MCF 10A (cell line): Measurements from ENCODE around the gene IRAK3. TPM values are rescaled to one million over a fixed set of nuclear protein-coding genes. Genes with fewer than 3 reads are reported as not detected.
A peak's percentile ranks its signal among the peaks of the same experiment; 100 is the strongest.
"Not testable (repeated sequence)": the region's sequence is repeated elsewhere in the genome, so short reads cannot be mapped to it uniquely, and the experiment has no call there.

ENCODE experiments used
- BruUV-seq: library from RNA; stranded (reverse); fragments of 400-500 nt; replicated peaks from 2 replicates; lab custom pipeline; 2021; lab: Mats Ljungman, UMichigan
- CTCF ChIA-PET: fragments of 300-600 bp; sonication (Branson Sonifier 250); formaldehyde crosslinking; extraction: SDS; loops from one replicate; lab custom pipeline; 2021; ENCODE audit warnings: antibody characterized with exemption, inconsistent platforms; lab: Yijun Ruan, JAX
- POLR2A ChIA-PET: fragments of 300-600, 350-650 bp; sonication (Branson Sonifier 250); formaldehyde crosslinking; extraction: SDS; loops from one replicate; lab custom pipeline; 2020; ENCODE audit warnings: antibody characterized with exemption, inconsistent platforms; lab: Yijun Ruan, JAX
- DNase-seq: peaks from one replicate; pipeline ENCODE4 v3.0.0-alpha.2; 2018; ENCODE audit not compliant: unreplicated experiment
- H3K27ac Mint-ChIP-seq: one replicate; pipeline ENCODE4 v1.8.0; 2022; ENCODE audit warnings: mild to moderate bottlenecking, low read depth, mixed read lengths; ENCODE audit not compliant: unreplicated experiment
- H3K27me3 Mint-ChIP-seq: one replicate; pipeline ENCODE4 v1.8.0; 2022; ENCODE audit warnings: mixed read lengths; ENCODE audit not compliant: insufficient read depth, unreplicated experiment
- H3K36me3 Mint-ChIP-seq: one replicate; pipeline ENCODE4 v1.8.0; 2022; ENCODE audit warnings: mild to moderate bottlenecking, moderate library complexity, mixed read lengths; ENCODE audit not compliant: insufficient read depth, unreplicated experiment
- H3K4me1 Mint-ChIP-seq: one replicate; pipeline ENCODE4 v1.8.0; 2022; ENCODE audit warnings: mixed read lengths; ENCODE audit not compliant: insufficient read depth, unreplicated experiment
- H3K4me3 Mint-ChIP-seq: one replicate; pipeline ENCODE4 v1.8.0; 2022; ENCODE audit warnings: mild to moderate bottlenecking, moderate library complexity, mixed read lengths; ENCODE audit not compliant: unreplicated experiment
- H3K9me3 Mint-ChIP-seq: one replicate; pipeline ENCODE4 v1.8.0; 2022; ENCODE audit warnings: mixed read lengths; ENCODE audit not compliant: unreplicated experiment
- CTCF ChIP-seq: fragments of 200-600 bp; IDR thresholded peaks from one replicate; pipeline ENCODE4 v1.8.0; 2022; ENCODE audit warnings: antibody characterized with exemption, mild to moderate bottlenecking; ENCODE audit not compliant: unreplicated experiment
- intact Hi-C: fragments of 100-400 bp; cut with micrococcal nuclease; formaldehyde crosslinking; loops from 2 replicates; pipeline ENCODE4 v1.14.1; 2022
- total RNA-seq: library from RNA; stranded (reverse); gene quantifications from 2 replicates; pipeline ENCODE4 v1.2.3, GENCODE V29; 2022

IRAK3 gene
- total RNA-seq, 1 experiment from 2014 or later, result not detected

GRCh38 chr12:66228462-66228861 lies 39.4 kb downstream of the IRAK3 start:
- intact Hi-C loops, result no loop called here
- Mint-ChIP-seq H3K27ac (no peak overlapping the region), H3K4me3 (no peak overlapping the region), H3K4me1 (no peaks in the 10 kb centered on the region), H3K36me3 (no peaks in the 10 kb centered on the region), H3K27me3 (peaks cover 30% of the 10 kb centered on the region), H3K9me3 (no peaks in the 10 kb centered on the region)
- DNase-seq, result no peak
- POLR2A ChIA-PET, result interaction anchor here (1.1 kb wide), 1 partner anchor 59 kb away, joined by 3 read pairs; the partner anchor contains the start of gene TMBIM4
- CTCF ChIA-PET, result interaction anchor here (1.1 kb wide), 1 partner anchor 15 kb away, joined by 3 read pairs; no protein-coding TSS in a partner anchor
- TF ChIP-seq CTCF, result no peak
- BruUV-seq, result no TSS peak

GRCh38 chr12:66232263-66232662 lies 43.2 kb downstream of the IRAK3 start:
- ChIA-PET CTCF (interaction anchor here (0.5 kb wide), 1 partner anchor 26 kb away, joined by 3 read pairs; no protein-coding TSS in a partner anchor), POLR2A (interaction anchor here (2.2 kb wide), 1 partner anchor 63 kb away, joined by 5 read pairs; the partner anchor contains the start of gene TMBIM4)
- Mint-ChIP-seq H3K9me3 (no peaks in the 10 kb centered on the region), H3K27me3 (peaks cover 54% of the 10 kb centered on the region), H3K4me3 (no peak overlapping the region), H3K4me1 (no peaks in the 10 kb centered on the region), H3K36me3 (no peaks in the 10 kb centered on the region), H3K27ac (no peak overlapping the region)
- no TSS peak for BruUV-seq
- intact Hi-C loops, result no loop called here
- no peak for TF ChIP-seq CTCF
- no peak for DNase-seq

GRCh38 chr12:66234037-66234693 lies 45.2 kb downstream of the IRAK3 start:
- H3K27ac Mint-ChIP-seq, H3K4me3 Mint-ChIP-seq, BruUV-seq, POLR2A ChIA-PET, H3K4me1 Mint-ChIP-seq, intact Hi-C loops, H3K9me3 Mint-ChIP-seq, H3K36me3 Mint-ChIP-seq: not testable (repeated sequence)
- CTCF ChIA-PET, result interaction anchor here (1.2 kb wide), 1 partner anchor 208 kb away, joined by 3 read pairs; no protein-coding TSS in a partner anchor
- peaks cover 70% of the 10 kb centered on the region for H3K27me3 Mint-ChIP-seq
- DNase-seq, result peak; percentile 26

GRCh38 chr12:66234773-66235625 lies 46.0 kb downstream of the IRAK3 start:
- H3K4me1 Mint-ChIP-seq, H3K36me3 Mint-ChIP-seq, H3K9me3 Mint-ChIP-seq, BruUV-seq, DNase-seq, H3K27ac Mint-ChIP-seq, intact Hi-C loops: not testable (repeated sequence)
- peaks cover 63% of the 10 kb centered on the region for H3K27me3 Mint-ChIP-seq
- CTCF ChIA-PET, result interaction anchor here (0.6 to 1.8 kb wide), 8 partner anchors 10 to 207 kb away, joined by 3 to 4 read pairs (median 3); partner anchors contain the start of gene HELB
- peak overlapping the region; percentile 44 for H3K4me3 Mint-ChIP-seq
- POLR2A ChIA-PET, result interaction anchor here (0.6 to 1.4 kb wide), 3 partner anchors 11 to 105 kb away, joined by 3 read pairs; partner anchors contain the start of genes LLPH and TMBIM4
